ENCODE data around the gene TRERF1. TPM values are rescaled to one million over a fixed set of nuclear protein-coding genes. Genes with fewer than 3 reads are reported as not detected.

Gene TRERF1
- total RNA-seq, 4 donors from 2014 or later: 0.47 to 0.87 (median 0.50) TPM

DNA sequence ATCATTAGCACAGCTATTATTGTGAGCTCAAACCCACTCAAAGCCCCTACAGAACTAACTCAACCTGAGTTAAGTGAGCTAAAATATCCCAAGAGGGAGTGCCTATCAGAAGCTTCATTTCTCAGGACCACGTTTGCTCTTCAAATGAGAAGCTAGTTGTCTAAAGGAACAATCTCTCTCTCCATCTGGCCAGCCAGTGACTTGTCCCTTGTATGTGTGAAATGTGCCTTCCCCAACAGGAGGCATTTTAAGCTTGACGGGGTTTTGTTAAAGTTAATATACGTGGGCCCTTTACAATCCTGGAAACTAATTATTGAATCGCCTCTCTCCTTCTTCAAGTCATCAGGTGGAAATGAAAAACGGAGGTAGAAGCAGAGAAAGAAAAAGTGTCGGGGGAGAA is 62.0 kb downstream of the TRERF1 start:
- intact Hi-C loops (cut with DNase I; ENCODE audit: low total_unique reads): no loop called here
- Histone ChIP-seq H3K27me3 (no peaks in the 10 kb centered on the region), H3K9me3 (no peaks in the 10 kb centered on the region), H3K27ac (no peak overlapping the region), H3K4me1 (no peaks in the 10 kb centered on the region), H3K36me3 (no peaks in the 10 kb centered on the region), H3K4me3 (no peak overlapping the region)
- no peak for TF ChIP-seq POLR2A (IDR thresholded peaks at IDR 0.05)
- TF ChIP-seq CTCF (IDR thresholded peaks at IDR 0.05 in 4 of 5, conservative IDR thresholded peaks at IDR 0.05 in 1 of 5): no peak
- no peak for ATAC-seq
- no peak for DNase-seq
- in situ Hi-C loops (cut with MboI; ENCODE audit: low sequenced_read_pairs in 4 of 4): no loop called here

DNA sequence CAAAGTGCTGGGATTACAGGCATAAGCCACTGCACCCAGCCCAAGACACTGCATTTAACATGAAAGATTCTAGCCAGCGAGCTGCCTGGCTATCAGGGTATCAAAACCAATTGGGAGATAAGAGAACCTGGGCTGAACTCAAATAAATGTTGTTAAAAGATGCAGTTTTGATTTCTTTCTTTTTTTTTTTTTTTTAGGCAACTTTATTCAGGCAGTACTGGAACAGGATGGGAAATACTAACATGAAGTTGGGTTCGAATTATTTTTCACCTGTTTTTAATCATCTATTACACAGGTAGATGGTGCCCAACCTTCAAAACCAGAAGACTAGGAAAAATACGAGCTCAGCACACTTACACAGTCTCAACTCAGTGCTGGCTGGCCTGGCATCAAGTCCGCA is 63.7 kb downstream of the TRERF1 start:
- H3K27ac ChIP-seq: no peak overlapping the region
- H3K27me3 ChIP-seq: no peaks in the 10 kb centered on the region
- TF ChIP-seq CTCF (IDR thresholded peaks at IDR 0.05 in 4 of 5, conservative IDR thresholded peaks at IDR 0.05 in 1 of 5): no peak
- no peak for TF ChIP-seq POLR2A (IDR thresholded peaks at IDR 0.05)
- intact Hi-C loops (cut with DNase I; ENCODE audit: low total_unique reads) (no loop called here), in situ Hi-C loops (cut with MboI; ENCODE audit: low sequenced_read_pairs in 4 of 4) (no loop called here)
- no peak overlapping the region for H3K4me3 ChIP-seq
- H3K9me3 ChIP-seq: no peaks in the 10 kb centered on the region
- H3K4me1 ChIP-seq: no peaks in the 10 kb centered on the region
- no peaks in the 10 kb centered on the region for H3K36me3 ChIP-seq
- ATAC-seq (no peak), DNase-seq (no peak)

DNA sequence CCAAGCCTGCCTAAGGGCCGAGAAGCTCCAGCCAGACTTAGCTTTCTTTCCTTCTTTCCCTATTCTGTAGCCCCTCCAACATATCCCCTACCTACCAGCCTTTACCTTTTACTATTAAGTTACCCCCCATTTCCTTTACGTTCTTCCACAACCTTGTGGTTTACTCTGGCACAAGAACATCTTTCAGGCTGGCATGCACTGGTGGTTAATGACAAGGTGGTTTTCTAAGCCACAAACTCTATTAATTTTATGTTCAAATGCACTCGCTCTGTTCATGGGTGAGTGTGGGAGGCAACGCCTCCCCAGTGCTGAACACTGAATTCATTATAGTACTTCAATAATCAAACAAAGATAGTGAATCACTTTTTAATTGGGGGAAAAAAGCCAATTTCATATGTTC is 64.4 kb downstream of the TRERF1 start:
- in situ Hi-C loops (cut with MboI; ENCODE audit: low sequenced_read_pairs in 4 of 4) (no loop called here), intact Hi-C loops (cut with DNase I; ENCODE audit: low total_unique reads) (no loop called here)
- Histone ChIP-seq H3K27ac (no peak overlapping the region), H3K4me3 (no peak overlapping the region), H3K4me1 (no peaks in the 10 kb centered on the region), H3K9me3 (no peaks in the 10 kb centered on the region), H3K27me3 (no peaks in the 10 kb centered on the region), H3K36me3 (no peaks in the 10 kb centered on the region)
- ATAC-seq (no peak), DNase-seq (no peak)
- no peak for TF ChIP-seq CTCF (IDR thresholded peaks at IDR 0.05 in 4 of 5, conservative IDR thresholded peaks at IDR 0.05 in 1 of 5)
- TF ChIP-seq POLR2A (IDR thresholded peaks at IDR 0.05): no peak

GRCh38 chr6:42385339-42385738 is 66.4 kb downstream of the TRERF1 start:
- in situ Hi-C loops (cut with MboI; ENCODE audit: low sequenced_read_pairs in 4 of 4): no loop called here
- no peak overlapping the region for H3K4me3 ChIP-seq
- no peaks in the 10 kb centered on the region for H3K4me1 ChIP-seq
- DNase-seq (no peak), ATAC-seq (no peak)
- no peak for TF ChIP-seq CTCF (IDR thresholded peaks at IDR 0.05 in 4 of 5, conservative IDR thresholded peaks at IDR 0.05 in 1 of 5)
- TF ChIP-seq POLR2A (IDR thresholded peaks at IDR 0.05): no peak
- H3K27me3 ChIP-seq: no peaks in the 10 kb centered on the region
- H3K9me3 ChIP-seq: no peaks in the 10 kb centered on the region
- no peak overlapping the region for H3K27ac ChIP-seq
- H3K36me3 ChIP-seq: no peaks in the 10 kb centered on the region
- intact Hi-C loops (cut with DNase I; ENCODE audit: low total_unique reads): no loop called here

DNA sequence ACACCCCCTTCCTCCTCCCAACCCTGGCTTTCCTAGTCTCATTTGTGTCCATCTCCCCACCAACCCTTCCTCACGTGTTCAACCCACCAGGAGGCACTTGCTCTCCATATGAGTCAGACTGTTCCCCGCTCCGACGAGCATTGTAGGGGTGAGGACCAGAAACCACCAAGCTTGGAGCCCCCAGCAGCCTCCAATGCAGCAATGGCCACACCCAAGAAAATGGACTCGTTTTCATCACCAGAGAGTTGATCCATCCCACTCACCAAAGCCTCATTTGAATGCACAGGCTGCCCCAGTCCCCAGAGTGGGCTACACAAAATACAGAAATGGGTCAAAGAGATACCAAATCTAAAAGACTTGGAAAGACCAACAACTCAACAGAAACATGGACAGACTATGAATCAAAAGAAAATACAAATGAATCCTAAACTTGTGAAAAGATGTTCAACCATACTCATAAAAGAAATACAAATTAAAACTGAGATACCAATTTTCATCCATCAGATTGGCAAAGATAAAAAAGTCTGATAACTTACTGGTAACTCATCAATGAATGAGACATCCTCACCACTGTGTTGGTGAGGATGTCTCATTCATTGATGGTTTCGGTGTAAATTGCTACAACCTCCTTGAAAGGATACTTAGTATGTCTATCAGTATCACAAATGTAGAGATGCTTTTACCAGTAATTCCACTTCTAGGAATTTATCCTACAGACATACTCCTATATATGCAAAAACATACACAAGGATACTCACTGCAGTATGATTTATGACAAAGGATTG is 68.1 kb downstream of the TRERF1 start:
- no peak overlapping the region for H3K4me3 ChIP-seq
- in situ Hi-C loops (cut with MboI; ENCODE audit: low sequenced_read_pairs in 4 of 4) (no loop called here), intact Hi-C loops (cut with DNase I; ENCODE audit: low total_unique reads) (no loop called here)
- no peaks in the 10 kb centered on the region for H3K27me3 ChIP-seq
- H3K36me3 ChIP-seq: no peaks in the 10 kb centered on the region
- H3K9me3 ChIP-seq: no peaks in the 10 kb centered on the region
- TF ChIP-seq POLR2A (IDR thresholded peaks at IDR 0.05): no peak
- no peak for TF ChIP-seq CTCF (IDR thresholded peaks at IDR 0.05 in 4 of 5, conservative IDR thresholded peaks at IDR 0.05 in 1 of 5)
- H3K27ac ChIP-seq: no peak overlapping the region
- DNase-seq: no peak
- H3K4me1 ChIP-seq: no peaks in the 10 kb centered on the region
- ATAC-seq: no peak

Measured in gastrocnemius medialis (tissue), 4 donors.